HepG2 (cell line): ENCODE data around the gene SREBF1. TPM values are rescaled to one million over a fixed set of nuclear protein-coding genes. Genes with fewer than 3 reads are reported as not detected.

Experiments used
- DDIT3 ChIP-seq: sonication (generic); formaldehyde crosslinking; IDR thresholded peaks from 2 replicates; pipeline ENCODE4 v1.4.0; 2020; ENCODE audit warnings: mild to moderate bottlenecking, missing genetic modification reagents
- FOSL2 ChIP-seq: sonication (generic); formaldehyde crosslinking; IDR thresholded peaks from 2 replicates; pipeline ENCODE4 v1.4.0; 2020; ENCODE audit warnings: missing genetic modification reagents
- GLI4 ChIP-seq: sonication (generic); formaldehyde crosslinking; IDR thresholded peaks from 2 replicates; pipeline ENCODE4 v1.5.1; 2020; ENCODE audit warnings: missing genetic modification reagents, mild to moderate bottlenecking, moderate library complexity, borderline replicate concordance
- GLMP ChIP-seq: sonication (generic); formaldehyde crosslinking; IDR thresholded peaks from 2 replicates; pipeline ENCODE4 v1.9.0; 2021; ENCODE audit warnings: missing genetic modification reagents, mild to moderate bottlenecking, borderline replicate concordance
- KIAA2018 ChIP-seq: sonication (generic); formaldehyde crosslinking; IDR thresholded peaks from 2 replicates; pipeline ENCODE4 v1.5.0; 2020; ENCODE audit warnings: mild to moderate bottlenecking, missing genetic modification reagents, borderline replicate concordance
- RFX5 ChIP-seq: IDR thresholded peaks from 2 replicates; pipeline ENCODE4 v1.6.1; 2011; ENCODE audit warnings: low read depth, low read length, improper control_type of control experiment
- SNAPC4 ChIP-seq: sonication (generic); formaldehyde crosslinking; IDR thresholded peaks from 2 replicates; pipeline ENCODE4 v1.4.0; 2020; ENCODE audit warnings: mild to moderate bottlenecking, missing genetic modification reagents
- ZBTB37 ChIP-seq: sonication (generic); formaldehyde crosslinking; IDR thresholded peaks from 2 replicates; pipeline ENCODE4 v1.4.0; 2020; ENCODE audit warnings: mild to moderate bottlenecking, missing genetic modification reagents
- ZKSCAN1 ChIP-seq: fragments of 150-350 bp; IDR thresholded peaks from 2 replicates; pipeline ENCODE4 v1.6.1; 2014; ENCODE audit warnings: low read length
- ZNF136 ChIP-seq: sonication (generic); formaldehyde crosslinking; IDR thresholded peaks from 2 replicates; pipeline ENCODE4 v1.8.1; 2022; ENCODE audit warnings: low read depth, mild to moderate bottlenecking, moderate library complexity, missing genetic modification reagents
- ZNF260 ChIP-seq: sonication (generic); formaldehyde crosslinking; IDR thresholded peaks from 2 replicates; pipeline ENCODE4 v1.4.0; 2020; ENCODE audit warnings: missing genetic modification reagents, low read depth, mild to moderate bottlenecking, borderline replicate concordance
- ZNF558 ChIP-seq: sonication (generic); formaldehyde crosslinking; IDR thresholded peaks from 2 replicates; pipeline ENCODE4 v1.9.0; 2022; ENCODE audit warnings: mild to moderate bottlenecking, missing genetic modification reagents, borderline replicate concordance
- ZNF766 ChIP-seq: sonication (generic); formaldehyde crosslinking; IDR thresholded peaks from 2 replicates; pipeline ENCODE4 v1.5.0; 2020; ENCODE audit warnings: missing genetic modification reagents, borderline replicate concordance
- polyA plus RNA-seq, 8 experiments: library from polyadenylated mRNA; depleted of rRNA in 3 of 8; stranded (reverse) in 7 of 8; unstranded in 1 of 8; fragments of >200 nt; fragmentation: Illumina TruSeq in 4 of 8; extraction: Trizol in 4 of 8; gene quantifications; 2 replicates each; pipeline versions ENCODE4 v1.2.1 to v1.2.3, GENCODE V29; 2011 to 2016; ENCODE audit warnings: low read depth in 4 of 8, missing spikeins in 1 of 8, mixed read lengths in 1 of 8; ENCODE audit not compliant: insufficient read depth in 1 of 8
- total RNA-seq, 5 experiments: library from RNA; depleted of rRNA; stranded (reverse); fragments of >200 nt; fragmentation: Illumina TruSeq; extraction: Trizol; gene quantifications; 2 replicates each; pipeline ENCODE4 v1.2.3, GENCODE V29; 2016; ENCODE audit warnings: low read depth in 1 of 5

SREBF1 gene
- total and polyA plus RNA-seq, 2 of the 13 experiments (the other 11 are each of a cell fraction or from before 2014, with no cell fraction given): 34.3 to 38.0 TPM

- TF ChIP-seq DDIT3 (CRISPR knock-in tag): no peak
- TF ChIP-seq GLMP (CRISPR knock-in tag): no peak
- TF ChIP-seq ZBTB37 (CRISPR knock-in tag): no peak
- no peak for TF ChIP-seq KIAA2018 (CRISPR knock-in tag)
- no peak for TF ChIP-seq ZKSCAN1
- TF ChIP-seq ZNF766: 0 out of 2 replicates have a peak, but pooled peaks have one; percentile 50
- TF ChIP-seq ZNF558: peak; percentile 86; the same call in 1 of the 2 replicates
- no peak for TF ChIP-seq RFX5
- TF ChIP-seq FOSL2 (CRISPR knock-in tag): peak; percentile 73
- TF ChIP-seq ZNF136 (CRISPR knock-in tag): no peak
- TF ChIP-seq GLI4 (CRISPR knock-in tag): no peak
- no peak for TF ChIP-seq ZNF260 (CRISPR knock-in tag)
- TF ChIP-seq SNAPC4: no peak
These were observed 6.0 kb downstream of the SREBF1 start (continued) for GRCh38 chr17:17830740-17831207.
